ENCODE measurements around the gene GPR180. TPM values are rescaled to one million over a fixed set of nuclear protein-coding genes. Genes with fewer than 3 reads are reported as not detected.

Gene GPR180
- total and polyA plus RNA-seq, 2 of the 13 experiments (the other 11 are each of a cell fraction or from before 2014, with no cell fraction given) = not detected

- 96% methylated on average over 4 of the region's 4 CpGs for WGBS (ENCODE audit: low lambda C conversion rate)
- H3K4me2 ChIP-seq (ENCODE audit: low read depth, low read length) = no peak overlapping the region
- no peak for FAIRE-seq
- in situ Hi-C loops (cut with HindIII; ENCODE audit: extremely low pct_ligation_motif_present, low pct_unique_long_range_greater_than_20kb) = no loop called here
- no TSS peak for BruUV-seq (replicated peaks)
- ChIA-PET CTCF (ENCODE audit: low intra/inter-chr PET ratio, low total read pairs) (no interaction called here), POLR2A (no interaction called here)
- H3K79me2 ChIP-seq (ENCODE audit: insufficient read depth, low read length) = peaks cover 8% of the 10 kb centered on the region
- H3K4me1 ChIP-seq (ENCODE audit: insufficient read depth, low read length) = peaks cover 23% of the 10 kb centered on the region
- H3K36me3 ChIP-seq (replicated peaks in 1 of 2; ENCODE audit: control insufficient read depth in 1 of 2, insufficient read depth in 2 of 2, low read length in 2 of 2) = peaks cover 0 to 25% of the 10 kb centered on the region in 2 experiments; a peak in 4 of 5 replicates
- TF ChIP-seq ZNF460 (CRISPR knock-in tag; IDR thresholded peaks at IDR 0.05; ENCODE audit: borderline replicate concordance) (no peak), ZNF281 (CRISPR knock-in tag; IDR thresholded peaks at IDR 0.05; ENCODE audit: borderline replicate concordance) (no peak), SMARCE1 (IDR thresholded peaks at IDR 0.05; ENCODE audit: borderline replicate concordance) (no peak), CBX1 (IDR thresholded peaks at IDR 0.05; ENCODE audit: low read depth) (no peak), ZFP36L2 (CRISPR knock-in tag; IDR thresholded peaks at IDR 0.05) (no peak), ZSCAN29 (CRISPR knock-in tag; conservative IDR thresholded peaks at IDR 0.05) (no peak), KAT8 (CRISPR knock-in tag; IDR thresholded peaks at IDR 0.05) (no peak), ZNF746 (CRISPR knock-in tag; IDR thresholded peaks at IDR 0.05) (no peak), TSC22D2 (CRISPR knock-in tag; IDR thresholded peaks at IDR 0.05; ENCODE audit: borderline replicate concordance) (no peak), IRF2 (CRISPR knock-in tag; IDR thresholded peaks at IDR 0.05) (no peak), TEAD3 (CRISPR knock-in tag; optimal IDR thresholded peaks at IDR 0.05; ENCODE audit: borderline replicate concordance) (no peak), ZNF891 (CRISPR knock-in tag; IDR thresholded peaks at IDR 0.05) (no peak), SAP130 (CRISPR knock-in tag; IDR thresholded peaks at IDR 0.05; ENCODE audit: low read depth) (no peak), BCLAF1 (IDR thresholded peaks at IDR 0.05) (no peak), ZBTB44 (CRISPR knock-in tag; IDR thresholded peaks at IDR 0.05) (no peak), ZNF329 (CRISPR knock-in tag; IDR thresholded peaks at IDR 0.05; ENCODE audit: low read depth) (no peak)
- 0 out of 2 replicates have a peak, but pooled peaks cover under 1% of the 10 kb centered on the region for H4K20me1 ChIP-seq (ENCODE audit: insufficient read depth, low read length)
- H3K9me3 ChIP-seq (ENCODE audit: low read length) = no peaks in the 10 kb centered on the region
- H3K4me3 ChIP-seq (replicated peaks in 1 of 3; ENCODE audit: insufficient read depth in 1 of 3, low read depth in 2 of 3, low read length in 3 of 3) = no peak overlapping the region
- intact Hi-C loops (cut with micrococcal nuclease; ENCODE audit: unreplicated experiment) = no loop called here
- no peak overlapping the region for H3K27ac ChIP-seq (ENCODE audit: extremely low read length, insufficient read depth, low read length)
- no peak for ATAC-seq
- DNase-seq (ENCODE audit: low spot score) = no peak
- H3K9ac ChIP-seq (ENCODE audit: insufficient read depth, low read depth, low read length) = no peak overlapping the region
- H2AFZ ChIP-seq (ENCODE audit: low read length) = no peak overlapping the region
- no peaks in the 10 kb centered on the region for H3K27me3 ChIP-seq (ENCODE audit: control insufficient read depth in 1 of 2, insufficient read depth in 2 of 2, low read length in 2 of 2)
These were observed 13.1 kb upstream of the GPR180 start for GRCh38 chr13:94588541-94588940.
